Left kidney (tissue), 2 donors: ENCODE measurements around the gene UCP2. TPM values are rescaled to one million over a fixed set of nuclear protein-coding genes. Genes with fewer than 3 reads are reported as not detected.
"Not testable (repeated sequence)": the region's sequence is repeated elsewhere in the genome, so short reads cannot be mapped to it uniquely, and the experiment has no call there.

ENCODE experiments used
- DNase-seq: peaks from one replicate; pipeline ENCODE4 v3.0.0-alpha.2; 2013
- polyA plus RNA-seq: library from polyadenylated mRNA; unstranded; fragments of 120-200 nt; gene quantifications from one replicate; pipeline ENCODE4 v1.2.1, GENCODE V29; 2013; ENCODE audit not compliant: insufficient read length

UCP2 gene
- polyA plus RNA-seq, 1 donor, result 68.7 TPM

GRCh38 chr11:73997120-73997770, 14.6 kb upstream of the UCP2 start:
- no peak for DNase-seq

- DNase-seq, result no peak
Observed at GRCh38 chr11:73996161-73996747, 13.6 kb upstream of the UCP2 start.

GRCh38 chr11:73995731-73996130, 13.1 kb upstream of the UCP2 start:
- DNase-seq, result no peak

DNA sequence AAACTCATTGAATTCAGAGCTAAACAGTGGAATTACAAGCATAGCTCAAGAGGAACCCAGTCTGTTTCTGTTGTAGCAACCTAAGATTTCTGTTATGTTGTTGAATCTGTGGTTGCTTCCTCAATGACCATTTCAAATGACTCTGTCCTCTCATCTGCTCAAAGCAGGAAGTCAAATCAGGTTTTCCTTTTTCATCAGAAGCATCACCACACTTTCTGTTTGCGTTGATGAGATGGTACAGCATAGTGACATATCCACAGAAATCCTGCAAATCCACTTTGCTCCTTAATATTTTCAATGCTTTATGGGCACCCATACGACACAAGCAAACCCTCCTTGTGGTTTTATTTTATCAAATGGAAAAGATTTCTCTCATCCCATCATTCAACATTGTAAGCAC, 12.6 kb upstream of the UCP2 start:
- no peak for DNase-seq

DNA sequence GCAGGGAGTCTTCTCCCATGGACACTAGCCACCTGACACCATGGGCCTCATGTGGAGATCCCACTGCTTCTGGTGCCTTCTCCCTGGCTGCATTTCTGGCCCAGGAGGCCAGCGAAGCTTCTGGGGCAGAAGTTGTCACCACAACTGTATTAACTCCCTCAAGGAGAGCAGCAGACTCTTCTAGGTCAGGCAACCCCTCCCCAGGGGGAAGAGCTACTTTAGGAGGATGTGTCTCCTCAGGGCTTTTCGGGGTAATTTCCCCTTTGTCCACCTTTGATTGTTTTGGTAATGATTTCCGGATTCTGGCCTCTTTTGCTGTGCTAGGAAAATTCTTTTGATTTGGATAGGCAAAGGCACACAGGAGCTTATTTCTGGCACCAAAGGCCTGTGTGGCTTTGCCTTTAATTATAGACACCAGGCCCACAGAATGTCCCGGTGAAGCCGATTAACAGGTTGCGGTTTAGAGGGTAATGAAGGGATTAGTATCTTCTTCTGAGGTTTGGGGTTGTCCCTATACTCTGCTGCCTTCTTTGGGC, 8.9 kb upstream of the UCP2 start:
- DNase-seq, result no peak

DNA sequence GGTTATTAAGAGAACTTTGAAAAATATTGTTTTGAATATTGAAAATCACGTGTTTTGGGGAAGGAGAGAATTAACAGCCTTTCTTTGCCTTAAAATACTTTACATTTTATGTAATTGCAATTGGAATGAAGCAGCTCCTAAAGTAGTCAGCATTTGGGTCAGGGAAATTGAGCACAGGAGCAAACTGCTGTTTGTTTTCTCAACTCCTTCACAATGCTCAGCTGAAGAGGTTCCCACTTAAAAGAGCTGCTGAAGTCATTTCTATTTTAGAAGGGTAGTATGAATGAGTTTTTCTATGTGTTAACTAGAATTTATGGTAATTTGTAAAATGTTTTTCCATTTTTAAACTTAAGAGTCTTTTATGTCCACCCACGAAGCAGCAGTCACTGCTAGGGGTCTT, 8.1 kb upstream of the UCP2 start:
- no peak for DNase-seq

DNA sequence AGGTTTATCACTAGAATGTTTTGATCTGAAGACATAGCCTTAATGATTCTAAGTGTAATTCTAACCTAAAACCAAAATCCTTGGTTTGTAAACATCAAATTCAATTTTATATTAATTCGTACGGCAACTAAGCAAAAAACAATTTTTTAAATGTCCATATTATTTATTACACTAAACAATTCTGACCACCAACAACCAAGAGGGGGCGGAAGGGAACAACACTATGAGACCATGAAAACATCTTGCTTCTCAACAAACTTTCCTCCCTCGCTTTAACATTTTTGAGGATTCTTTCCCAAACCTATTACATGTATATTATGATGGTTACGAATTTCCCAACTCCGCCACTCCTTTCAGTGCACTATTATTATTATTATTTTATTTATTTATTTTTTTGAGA, 6.5 kb upstream of the UCP2 start:
- no peak for DNase-seq

DNA sequence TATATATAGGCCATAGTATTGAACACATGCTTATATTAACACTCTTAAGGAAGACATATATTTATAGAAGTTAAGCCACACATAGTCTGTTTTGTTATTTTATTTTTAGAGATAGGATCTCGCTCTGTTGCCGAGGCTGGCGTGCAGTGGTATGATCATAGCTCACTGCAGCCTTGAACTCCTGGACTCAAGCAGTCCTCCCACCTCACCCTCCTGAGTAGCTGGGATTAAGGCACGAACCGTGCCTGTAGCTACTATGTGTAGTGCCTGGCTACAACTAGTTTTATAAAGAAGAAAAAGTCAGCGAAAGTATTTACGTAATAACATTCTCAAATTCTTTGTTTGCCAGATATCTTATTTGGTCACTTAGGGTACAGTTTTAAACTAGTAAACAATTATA, 5.6 kb upstream of the UCP2 start:
- no peak for DNase-seq

DNA sequence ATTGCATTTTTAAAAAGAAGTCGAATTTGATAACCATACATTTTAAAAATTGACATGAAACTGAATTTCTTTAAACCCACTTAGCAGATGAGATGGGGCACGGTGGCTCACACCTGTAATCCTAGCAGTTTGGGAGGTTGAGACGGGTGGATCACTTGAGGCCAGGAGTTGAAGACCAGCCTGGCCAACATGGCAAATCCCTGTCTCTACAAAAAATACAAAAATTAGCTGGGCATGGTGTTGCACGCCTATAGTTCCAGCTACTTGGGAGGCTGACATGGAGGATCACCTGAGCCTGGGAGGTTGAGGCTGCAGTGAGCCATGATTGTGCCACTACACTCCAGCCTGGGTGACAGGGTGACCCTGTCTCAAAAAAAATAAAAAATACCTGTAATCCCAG, 3.0 kb upstream of the UCP2 start:
- DNase-seq, result not testable (repeated sequence)

GRCh38 chr11:73983741-73984538, 1.3 kb upstream of the UCP2 start:
- no peak for DNase-seq

DNA sequence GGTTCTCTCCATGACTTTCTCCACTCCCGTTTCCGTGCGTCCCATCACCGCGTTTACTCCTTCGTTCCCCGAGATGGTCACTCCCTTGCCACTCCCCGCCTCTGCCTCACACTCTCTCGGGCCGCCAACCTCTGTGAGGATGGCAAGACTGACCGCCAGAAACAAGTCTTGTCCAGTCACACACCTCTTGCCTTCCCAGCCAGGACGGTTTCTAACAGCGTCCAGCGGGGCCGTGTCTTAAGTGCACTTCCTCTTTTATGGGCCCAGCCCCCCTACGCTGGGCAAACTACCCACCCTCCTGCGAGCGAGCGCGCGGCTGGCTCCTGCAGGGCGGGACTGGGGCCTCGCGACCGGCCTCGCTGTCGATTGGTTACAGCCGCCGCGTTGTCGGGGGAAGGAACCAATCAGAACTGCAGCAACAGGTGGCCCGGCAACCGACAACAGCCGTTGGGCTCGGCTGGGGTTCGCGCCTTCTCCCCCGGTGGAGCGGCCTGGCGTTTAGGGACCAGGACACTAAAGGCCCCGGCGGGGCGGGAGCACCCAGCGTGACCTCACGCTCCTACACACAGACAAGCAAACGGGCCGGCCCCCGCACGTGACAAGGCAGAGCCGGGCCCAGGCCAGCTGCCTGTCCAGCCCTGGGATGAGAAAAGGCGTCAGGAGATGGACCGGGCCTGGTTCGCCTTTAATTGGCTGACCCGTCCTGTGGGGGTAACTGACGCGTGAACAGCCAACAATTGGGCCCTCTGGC, 522 bp upstream of the UCP2 start:
- DNase-seq, result peak; percentile 85

DNA sequence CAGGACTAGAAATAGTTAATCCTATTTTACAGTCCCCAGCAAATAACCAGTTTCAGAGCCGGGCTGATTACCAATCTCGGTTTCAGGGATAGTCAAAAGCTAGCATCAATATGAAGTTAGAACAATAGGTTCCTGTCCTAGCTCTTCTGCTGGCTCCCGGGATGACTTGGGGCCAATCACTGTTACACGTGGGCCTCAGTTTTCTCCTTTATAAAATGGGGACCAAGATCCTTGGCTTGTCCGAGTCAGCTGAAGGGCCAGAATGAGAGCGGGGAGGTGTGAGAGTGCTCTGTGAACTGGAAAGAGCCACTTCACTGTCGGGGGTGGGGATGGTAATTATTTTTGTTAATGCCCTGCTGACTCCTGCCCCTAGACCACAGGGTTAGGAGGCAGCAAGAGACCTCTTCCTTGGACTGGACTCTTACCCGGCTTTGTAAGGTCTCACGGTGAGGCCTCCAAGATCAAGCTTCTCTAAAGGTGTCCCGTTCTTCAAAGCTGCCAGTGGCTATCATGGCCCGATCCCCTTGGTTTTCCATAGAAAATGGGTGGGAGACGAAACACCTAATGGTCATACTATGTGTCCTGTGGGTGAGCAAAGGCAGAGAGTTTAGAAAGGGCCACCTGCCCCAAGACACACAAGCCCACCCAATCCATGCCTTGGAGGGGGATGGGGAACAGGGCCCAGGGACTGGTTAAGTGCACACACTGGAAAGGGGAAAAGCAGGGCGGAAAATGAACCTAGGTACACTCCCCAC, 1.4 kb downstream of the UCP2 start:
- no peak for DNase-seq

GRCh38 chr11:73980001-73980961, 2.4 kb downstream of the UCP2 start:
- peak; percentile 54 for DNase-seq

GRCh38 chr11:73978576-73979086, 4.0 kb downstream of the UCP2 start:
- no peak for DNase-seq

DNA sequence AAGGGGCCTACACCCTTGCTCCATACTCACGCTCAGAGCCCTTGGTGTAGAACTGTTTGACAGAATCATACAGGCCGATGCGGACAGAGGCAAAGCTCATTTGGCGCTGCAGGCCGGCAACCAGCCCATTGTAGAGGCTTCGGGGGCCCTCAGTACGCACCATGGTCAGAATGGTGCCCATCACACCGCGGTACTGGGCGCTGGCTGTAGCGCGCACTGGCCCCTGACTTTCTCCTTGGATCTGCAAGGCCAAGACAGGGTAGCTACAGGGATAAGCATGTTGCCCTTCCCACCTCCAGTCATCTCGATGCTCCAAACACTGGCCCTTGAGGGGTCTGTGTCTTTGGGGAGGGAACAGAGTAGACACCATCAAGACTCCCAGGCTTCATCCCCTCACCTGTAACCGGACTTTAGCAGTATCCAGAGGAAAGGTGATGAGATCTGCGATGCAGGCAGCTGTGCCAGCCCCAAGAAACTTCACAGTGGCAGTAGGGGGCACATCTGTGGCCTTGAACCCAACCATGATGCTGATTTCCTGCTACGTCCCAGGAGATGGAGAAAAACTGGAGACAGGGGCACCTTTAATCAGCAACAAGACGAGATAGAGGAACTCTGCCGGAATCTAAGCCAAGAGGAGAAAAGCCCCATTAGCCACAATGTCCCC, 4.7 kb downstream of the UCP2 start:
- DNase-seq, result no peak

- DNase-seq, result no peak
Observed at GRCh38 chr11:73976451-73977151, 6.0 kb downstream of the UCP2 start.

GRCh38 chr11:73975479-73975757, 7.2 kb downstream of the UCP2 start:
- no peak for DNase-seq

GRCh38 chr11:73974604-73975478, 7.8 kb downstream of the UCP2 start:
- no peak for DNase-seq
